ENCODE measurements around the gene MCFD2.
"Not testable (repeated sequence)": the region's sequence is repeated elsewhere in the genome, so short reads cannot be mapped to it uniquely, and the experiment has no call there.

MCFD2 gene

GRCh38 chr2:46902465-46902864 lies 13.1 kb downstream of the MCFD2 start:
- no peak for DNase-seq (ENCODE audit: low spot score)

- DNase-seq (ENCODE audit: low spot score) = no peak
Measured at GRCh38 chr2:46901611-46902010, 14.0 kb downstream of the MCFD2 start.

- DNase-seq (ENCODE audit: low spot score) = no peak
Measured at GRCh38 chr2:46900381-46900780, 15.2 kb downstream of the MCFD2 start.

GRCh38 chr2:46899053-46899452 lies 16.6 kb downstream of the MCFD2 start:
- no peak for DNase-seq (ENCODE audit: low spot score)

GRCh38 chr2:46898024-46898423 lies 17.6 kb downstream of the MCFD2 start:
- DNase-seq (ENCODE audit: low spot score) = no peak

- no peak for DNase-seq (ENCODE audit: low spot score)
Measured at GRCh38 chr2:46893269-46893939, 22.2 kb downstream of the MCFD2 start.

- DNase-seq (ENCODE audit: low spot score) = no peak
Measured at GRCh38 chr2:46891956-46892553, 23.6 kb downstream of the MCFD2 start.

- no peak for DNase-seq (ENCODE audit: low spot score)
Measured at GRCh38 chr2:46888421-46888952, 27.1 kb downstream of the MCFD2 start.

GRCh38 chr2:46887028-46887885 lies 28.3 kb downstream of the MCFD2 start:
- DNase-seq (ENCODE audit: low spot score) = no peak

GRCh38 chr2:46886268-46887027 lies 29.2 kb downstream of the MCFD2 start:
- DNase-seq (ENCODE audit: low spot score) = no peak

GRCh38 chr2:46885376-46885775 lies 30.2 kb downstream of the MCFD2 start:
- DNase-seq (ENCODE audit: low spot score) = no peak

GRCh38 chr2:46879511-46879910 lies 36.1 kb downstream of the MCFD2 start:
- no peak for DNase-seq (ENCODE audit: low spot score)

GRCh38 chr2:46878886-46879285 lies 36.7 kb downstream of the MCFD2 start:
- DNase-seq (ENCODE audit: low spot score) = no peak

GRCh38 chr2:46878240-46878877 lies 37.2 kb downstream of the MCFD2 start:
- DNase-seq (ENCODE audit: low spot score) = no peak

- no peak for DNase-seq (ENCODE audit: low spot score)
Measured at GRCh38 chr2:46877619-46878113, 37.9 kb downstream of the MCFD2 start.

GRCh38 chr2:46876741-46877384 lies 38.7 kb downstream of the MCFD2 start:
- no peak for DNase-seq (ENCODE audit: low spot score)

- DNase-seq (ENCODE audit: low spot score) = not testable (repeated sequence)
Measured at GRCh38 chr2:46875962-46876689, 39.5 kb downstream of the MCFD2 start.

GRCh38 chr2:46875226-46875899 lies 40.2 kb downstream of the MCFD2 start:
- no peak for DNase-seq (ENCODE audit: low spot score)

GRCh38 chr2:46874236-46874929 lies 41.2 kb downstream of the MCFD2 start:
- DNase-seq (ENCODE audit: low spot score) = no peak

All from left forelimb (tissue), 1 donor.